GM12875 (cell line): ENCODE results near the gene SNRPD1.
"Not testable (repeated sequence)": the region's sequence is repeated elsewhere in the genome, so short reads cannot be mapped to it uniquely, and the experiment has no call there.

Source experiments
- H3K4me3 ChIP-seq: one replicate; pipeline ENCODE4 v1.5.1; 2011; ENCODE audit warnings: low read depth, low read length, control low read depth
- TF ChIP-seq, protein P1 (sequence below): IDR thresholded peaks from 2 replicates; pipeline ENCODE4 v1.5.1; 2011; ENCODE audit warnings: low read depth, mild to moderate bottlenecking, control low read depth, inconsistent platforms, low read length, moderate library complexity, borderline replicate concordance; ENCODE audit not compliant: insufficient read depth

Gene SNRPD1

GRCh38 chr18:21629089-21629832, 17.1 kb downstream of the SNRPD1 start:
- TF ChIP-seq, protein P1, sequence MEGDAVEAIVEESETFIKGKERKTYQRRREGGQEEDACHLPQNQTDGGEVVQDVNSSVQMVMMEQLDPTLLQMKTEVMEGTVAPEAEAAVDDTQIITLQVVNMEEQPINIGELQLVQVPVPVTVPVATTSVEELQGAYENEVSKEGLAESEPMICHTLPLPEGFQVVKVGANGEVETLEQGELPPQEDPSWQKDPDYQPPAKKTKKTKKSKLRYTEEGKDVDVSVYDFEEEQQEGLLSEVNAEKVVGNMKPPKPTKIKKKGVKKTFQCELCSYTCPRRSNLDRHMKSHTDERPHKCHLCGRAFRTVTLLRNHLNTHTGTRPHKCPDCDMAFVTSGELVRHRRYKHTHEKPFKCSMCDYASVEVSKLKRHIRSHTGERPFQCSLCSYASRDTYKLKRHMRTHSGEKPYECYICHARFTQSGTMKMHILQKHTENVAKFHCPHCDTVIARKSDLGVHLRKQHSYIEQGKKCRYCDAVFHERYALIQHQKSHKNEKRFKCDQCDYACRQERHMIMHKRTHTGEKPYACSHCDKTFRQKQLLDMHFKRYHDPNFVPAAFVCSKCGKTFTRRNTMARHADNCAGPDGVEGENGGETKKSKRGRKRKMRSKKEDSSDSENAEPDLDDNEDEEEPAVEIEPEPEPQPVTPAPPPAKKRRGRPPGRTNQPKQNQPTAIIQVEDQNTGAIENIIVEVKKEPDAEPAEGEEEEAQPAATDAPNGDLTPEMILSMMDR: no peak
- H3K4me3 ChIP-seq: no peak overlapping the region

- no peak overlapping the region for H3K4me3 ChIP-seq
- TF ChIP-seq, protein P1: no peak
These were observed 20.3 kb downstream of the SNRPD1 start for GRCh38 chr18:21632393-21632792.

- no peak overlapping the region for H3K4me3 ChIP-seq
- TF ChIP-seq, protein P1: no peak
These were observed 22.6 kb downstream of the SNRPD1 start for GRCh38 chr18:21634588-21635199.

GRCh38 chr18:21636769-21637168, 24.7 kb downstream of the SNRPD1 start:
- H3K4me3 ChIP-seq: no peak overlapping the region
- TF ChIP-seq, protein P1: no peak

DNA sequence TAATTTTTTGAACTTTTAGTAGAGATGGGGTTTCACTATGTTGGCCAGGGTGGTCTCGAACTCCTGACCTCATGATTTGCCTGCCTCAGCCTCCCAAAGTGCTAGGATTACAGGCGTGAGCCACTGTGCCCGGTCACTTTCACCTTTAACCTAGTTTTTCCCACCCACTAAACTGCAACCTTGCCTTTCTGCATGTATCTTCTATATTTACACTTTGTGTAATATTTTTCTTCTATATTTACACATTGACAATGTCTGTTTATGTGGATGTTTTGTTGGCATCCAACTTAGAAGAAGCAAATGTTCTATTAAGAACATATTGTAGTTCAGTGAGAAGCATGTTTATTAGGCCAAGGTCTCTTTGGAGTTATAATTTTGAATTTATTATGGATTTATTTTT, 26.7 kb downstream of the SNRPD1 start:
- TF ChIP-seq, protein P1: no peak
- H3K4me3 ChIP-seq: no peak overlapping the region

DNA sequence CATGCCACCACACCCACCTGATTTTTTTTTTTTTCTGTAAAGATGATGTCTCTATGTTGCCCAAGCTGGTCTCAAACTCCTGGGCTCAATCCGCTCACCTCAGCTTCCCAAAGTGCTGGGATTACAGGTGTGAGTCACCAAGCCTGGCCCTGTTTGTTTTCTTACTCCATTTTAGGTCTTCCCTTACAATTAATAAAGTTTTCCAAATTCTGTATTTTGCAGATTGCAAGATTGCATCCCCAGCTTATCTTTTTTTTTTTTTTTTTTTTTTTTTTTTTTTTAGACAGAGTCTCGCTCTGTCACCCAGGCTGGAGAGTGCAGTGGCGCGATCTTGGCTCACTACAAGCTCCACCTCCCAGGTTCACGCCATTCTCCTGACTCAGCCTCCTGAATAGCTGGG, 28.3 kb downstream of the SNRPD1 start:
- H3K4me3 ChIP-seq: not testable (repeated sequence)

DNA sequence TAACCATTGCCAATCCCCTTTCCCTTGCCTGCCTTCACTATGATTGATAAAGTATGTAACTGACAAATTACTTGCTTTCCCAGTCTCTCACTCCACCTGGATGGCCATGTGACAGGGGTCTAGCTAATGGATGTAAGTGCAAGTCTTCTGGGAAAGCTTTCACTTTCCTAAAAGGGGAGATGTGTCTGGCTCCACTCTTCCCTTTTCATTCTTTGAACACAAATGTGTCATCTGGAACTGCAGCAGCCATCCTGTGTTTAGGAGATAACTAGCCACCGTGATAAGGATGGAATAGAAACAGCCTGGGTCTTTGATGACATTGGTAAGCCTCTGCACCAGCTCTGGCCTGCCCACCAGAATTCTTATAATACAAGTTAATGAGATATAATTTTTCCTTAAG, 38.2 kb downstream of the SNRPD1 start:
- H3K4me3 ChIP-seq: no peak overlapping the region
- TF ChIP-seq, protein P1: no peak
